Right cardiac atrium (tissue), 5 donors: ENCODE data around the gene SLC9A9. TPM values are rescaled to one million over a fixed set of nuclear protein-coding genes. Genes with fewer than 3 reads are reported as not detected.

Experiments
- ATAC-seq, 2 donors: fragments of 200-7000 bp; cut with Tn5 transposase; one replicate each; pipeline versions ENCODE4 v1.8.0 to v1.9.1; 2020; ENCODE audit warnings: moderate library complexity in 2 of 2, mild to moderate bottlenecking in 1 of 2
- DNase-seq, 3 donors: peaks; one replicate each; pipeline ENCODE4 v3.0.0-alpha.2; 2020
- H3K27ac ChIP-seq: one replicate; pipeline ENCODE4 v1.5.1; 2013; ENCODE audit warnings: mild to moderate bottlenecking, low read length, control low read depth, moderate library complexity
- H3K27me3 ChIP-seq: one replicate; pipeline ENCODE4 v1.6.1; 2013; ENCODE audit not compliant: control insufficient read depth, insufficient read depth
- H3K4me1 ChIP-seq: one replicate; pipeline ENCODE4 v1.6.1; 2013; ENCODE audit warnings: low read length; ENCODE audit not compliant: control insufficient read depth, insufficient read depth
- H3K4me3 ChIP-seq: one replicate; pipeline ENCODE4 v1.5.1; 2013; ENCODE audit warnings: low read length, control low read depth
- H3K9me3 ChIP-seq: one replicate; pipeline ENCODE4 v1.6.1; 2013; ENCODE audit warnings: low read length; ENCODE audit not compliant: control insufficient read depth
- WGBS: extraction: QIAGEN DNeasy Blood & Tissue Kit; methylation state at CpG from one replicate; pipeline ENCODE4 v1.1.7; 2013; 5-methylcytosine and 5-hydroxymethylcytosine counted together
- intact Hi-C, 4 donors: fragments of 100-400 bp; cut with DNase I; formaldehyde crosslinking; loops; one replicate each; pipeline versions ENCODE4 v1.11.0 to v1.14.0; 2022 to 2023
- polyA plus RNA-seq: library from polyadenylated mRNA; stranded (reverse); fragments of 200-250 nt; gene quantifications from one replicate; pipeline ENCODE4 v1.2.3, GENCODE V29; 2013
- total RNA-seq, 4 donors: library from RNA; stranded (reverse); fragmentation: NEBNext Ultra II Directional; extraction: Animal tissue kit (Norgen Biotek cat#: 25700); gene quantifications; one replicate each; pipeline ENCODE4 v1.2.1, GENCODE V29; 2021
- donor health status: healthy with polysubstance abuse.
- donor health status: DM: no; HTN: yes; CAD: no.
- donor health status: DM: no; HTN: no; CAD: no.
- donor health status: DM: no; HTN: yes; CAD: no; lungs with severe emphysema.
- donor health status: DM: yes; HTN: yes; CAD: no.

Gene SLC9A9
- total and polyA plus RNA-seq, 5 donors, result 3.6 to 14.9 (median 9.2) TPM

- Histone ChIP-seq H3K4me3 (no peak overlapping the region), H3K27ac (no peak overlapping the region), H3K9me3 (no peaks in the 10 kb centered on the region), H3K4me1 (no peaks in the 10 kb centered on the region), H3K27me3 (no peaks in the 10 kb centered on the region)
- WGBS, result 67% methylated on average over 3 of the region's 3 CpGs
- DNase-seq, result no peak
- intact Hi-C loops, result no loop called here
- ATAC-seq, result no peak
Observed at GRCh38 chr3:143502081-143502480, 346.2 kb downstream of the SLC9A9 start.

- WGBS, result 96% methylated on average over 3 of the region's 3 CpGs
- H3K27ac ChIP-seq, result no peak overlapping the region
- no peaks in the 10 kb centered on the region for H3K9me3 ChIP-seq
- no peak for DNase-seq
- H3K4me3 ChIP-seq, result no peak overlapping the region
- intact Hi-C loops, result no loop called here
- H3K4me1 ChIP-seq, result no peaks in the 10 kb centered on the region
- ATAC-seq, result no peak
- no peaks in the 10 kb centered on the region for H3K27me3 ChIP-seq
Observed at GRCh38 chr3:143497382-143497781, 350.9 kb downstream of the SLC9A9 start.

- intact Hi-C loops, result no loop called here
- no peaks in the 10 kb centered on the region for H3K4me1 ChIP-seq
- no peak for DNase-seq
- ATAC-seq, result no peak
- 45% methylated on average over 1 of the region's 1 CpG for WGBS
- H3K9me3 ChIP-seq, result no peaks in the 10 kb centered on the region
- H3K27me3 ChIP-seq, result no peaks in the 10 kb centered on the region
- H3K27ac ChIP-seq, result no peak overlapping the region
- no peak overlapping the region for H3K4me3 ChIP-seq
Observed at GRCh38 chr3:143496191-143496590, 352.1 kb downstream of the SLC9A9 start.

GRCh38 chr3:143495527-143495926, 352.7 kb downstream of the SLC9A9 start:
- H3K27me3 ChIP-seq, result no peaks in the 10 kb centered on the region
- DNase-seq (no peak), ATAC-seq (no peak)
- no peaks in the 10 kb centered on the region for H3K4me1 ChIP-seq
- H3K27ac ChIP-seq, result no peak overlapping the region
- no peak overlapping the region for H3K4me3 ChIP-seq
- intact Hi-C loops, result no loop called here
- no peaks in the 10 kb centered on the region for H3K9me3 ChIP-seq
- 70% methylated on average over 2 of the region's 2 CpGs for WGBS

GRCh38 chr3:143486611-143487010, 361.7 kb downstream of the SLC9A9 start:
- no peak for ATAC-seq
- H3K4me3 ChIP-seq, result no peak overlapping the region
- intact Hi-C loops, result no loop called here

DNA sequence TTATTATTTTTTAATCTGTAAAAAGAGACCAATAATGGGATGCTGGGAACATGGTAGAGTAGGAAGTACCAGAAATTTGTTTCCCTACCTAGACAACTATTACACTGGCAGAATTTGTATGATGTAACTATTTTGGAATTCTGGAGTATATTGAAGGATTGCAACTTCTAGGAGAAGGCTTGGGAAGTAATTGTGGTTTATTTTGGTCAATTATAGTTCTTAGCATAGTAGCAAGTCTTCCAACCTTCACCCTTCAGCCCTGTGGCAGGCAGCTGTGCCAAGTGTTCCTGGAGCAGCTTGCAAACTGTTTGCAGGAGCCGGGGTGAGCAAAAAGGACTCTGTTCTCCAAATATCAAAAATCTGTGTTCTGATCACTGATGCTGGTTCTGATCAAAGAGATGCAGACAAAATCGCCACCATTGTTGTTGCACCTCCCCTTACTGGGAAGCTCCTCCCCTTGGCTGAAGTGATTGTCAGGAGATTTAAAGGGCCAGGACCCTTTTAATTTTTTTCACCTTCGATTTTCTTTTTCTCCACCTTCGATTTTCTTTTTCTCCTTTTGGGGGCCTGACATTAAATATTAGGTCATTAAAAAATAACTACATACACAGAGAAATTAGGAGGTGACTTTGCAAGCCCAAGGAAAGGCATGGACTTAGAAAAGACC, 363.3 kb downstream of the SLC9A9 start:
- ATAC-seq (no peak), DNase-seq (no peak)
- Histone ChIP-seq H3K9me3 (no peaks in the 10 kb centered on the region), H3K27ac (no peak overlapping the region), H3K27me3 (no peaks in the 10 kb centered on the region), H3K4me3 (no peak overlapping the region), H3K4me1 (no peaks in the 10 kb centered on the region)
- WGBS, result 79% methylated on average over 4 of the region's 4 CpGs
- intact Hi-C loops, result no loop called here

More at GRCh38 chr3:143486611-143487010, 361.7 kb downstream of the SLC9A9 start:
- no peak for DNase-seq
- no peaks in the 10 kb centered on the region for H3K27me3 ChIP-seq
- H3K9me3 ChIP-seq, result no peaks in the 10 kb centered on the region
- H3K4me1 ChIP-seq, result no peaks in the 10 kb centered on the region
- H3K27ac ChIP-seq, result no peak overlapping the region

- DNase-seq (no peak), ATAC-seq (no peak)
- Histone ChIP-seq H3K9me3 (no peaks in the 10 kb centered on the region), H3K27ac (no peak overlapping the region), H3K27me3 (no peaks in the 10 kb centered on the region), H3K4me3 (no peak overlapping the region), H3K4me1 (no peaks in the 10 kb centered on the region)
- intact Hi-C loops, result no loop called here
Observed at GRCh38 chr3:143483214-143483613, 365.1 kb downstream of the SLC9A9 start.

DNA sequence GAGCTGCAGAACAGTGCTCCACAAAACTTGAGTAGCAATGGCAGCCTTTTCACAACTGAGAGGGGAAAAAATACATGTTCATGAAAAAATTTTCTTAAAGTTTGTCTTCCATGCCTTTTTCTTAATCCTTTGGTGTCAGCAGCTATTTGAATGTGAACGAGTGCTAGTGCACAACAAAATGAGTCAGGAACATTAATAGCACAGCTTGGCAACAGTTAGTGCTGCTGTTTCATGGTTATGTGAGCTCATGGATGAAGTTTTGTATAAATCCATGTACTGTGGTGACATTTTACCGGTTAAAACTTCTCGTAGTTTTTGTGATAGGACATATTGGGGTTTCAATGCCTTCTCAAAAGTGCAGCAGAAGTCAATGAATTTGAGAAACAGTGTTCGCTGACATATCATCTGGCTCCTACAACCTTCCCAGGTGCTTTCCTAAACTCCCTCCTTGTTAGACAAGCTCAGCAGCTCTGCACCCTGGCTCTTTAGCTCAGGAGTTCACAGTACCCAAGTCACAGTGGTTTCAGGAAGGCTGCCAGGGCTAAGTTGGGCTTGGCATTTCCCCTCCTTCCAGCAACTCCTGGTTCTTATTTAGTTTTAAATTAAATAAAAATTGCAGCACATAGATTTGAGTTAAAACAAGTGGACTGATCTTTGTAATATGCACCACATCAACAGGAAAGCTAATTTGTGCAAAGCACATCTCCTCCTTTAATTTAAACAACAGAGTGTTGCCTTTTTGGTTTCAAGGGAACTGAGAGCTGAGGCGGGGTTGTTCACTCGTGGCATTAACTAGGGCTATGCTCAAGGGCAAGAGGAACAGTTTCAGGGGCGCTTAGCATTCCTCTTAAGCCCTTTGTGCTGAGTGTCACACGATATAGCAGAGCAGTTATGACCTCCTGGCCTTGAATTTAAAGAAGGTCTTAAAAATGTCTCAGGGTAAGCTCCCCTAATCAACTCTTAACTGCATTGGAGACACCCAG, 365.9 kb downstream of the SLC9A9 start:
- intact Hi-C loops, result no loop called here
- no peak overlapping the region for H3K4me3 ChIP-seq
- ATAC-seq (no peak), DNase-seq (no peak)
- H3K4me1 ChIP-seq, result no peaks in the 10 kb centered on the region
- WGBS, result 87% methylated on average over 8 of the region's 8 CpGs
- H3K9me3 ChIP-seq, result no peaks in the 10 kb centered on the region
- H3K27ac ChIP-seq, result no peak overlapping the region
- H3K27me3 ChIP-seq, result no peaks in the 10 kb centered on the region

DNA sequence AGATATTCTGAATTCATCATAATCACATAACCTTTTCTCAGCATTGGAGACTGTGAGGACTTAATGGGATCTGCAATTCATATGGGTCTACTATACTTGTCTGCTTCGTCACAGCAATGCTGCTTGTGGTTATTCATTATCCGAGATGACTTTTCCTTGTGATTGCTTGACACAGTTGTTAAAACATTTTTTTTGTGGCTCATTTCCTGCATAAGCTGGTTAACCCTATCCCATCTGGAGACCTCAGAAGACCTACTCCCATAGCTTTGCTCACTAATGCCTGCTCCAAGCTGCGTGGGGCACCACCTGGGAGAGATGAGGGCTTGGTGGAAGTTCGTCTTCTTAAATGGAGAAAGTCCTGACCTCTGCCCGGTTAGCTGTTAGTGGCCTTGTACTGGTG, 367.9 kb downstream of the SLC9A9 start:
- 68% methylated on average over 5 of the region's 5 CpGs for whole genome bisulfite sequencing
- ATAC-seq, result no peak

GRCh38 chr3:143479727-143480126, 368.5 kb downstream of the SLC9A9 start:
- WGBS, result 92% methylated on average over 1 of the region's 1 CpG
- intact Hi-C loops, result no loop called here
- Histone ChIP-seq H3K27me3 (no peaks in the 10 kb centered on the region), H3K9me3 (no peaks in the 10 kb centered on the region), H3K4me3 (no peak overlapping the region), H3K27ac (no peak overlapping the region), H3K4me1 (no peaks in the 10 kb centered on the region)
- no peak for DNase-seq
- no peak for ATAC-seq

More for the DNA sequence above, 367.9 kb downstream of the SLC9A9 start:
- Histone ChIP-seq H3K9me3 (no peaks in the 10 kb centered on the region), H3K4me3 (no peak overlapping the region), H3K4me1 (no peaks in the 10 kb centered on the region), H3K27ac (no peak overlapping the region), H3K27me3 (no peaks in the 10 kb centered on the region)
- intact Hi-C loops, result no loop called here
- no peak for DNase-seq

DNA sequence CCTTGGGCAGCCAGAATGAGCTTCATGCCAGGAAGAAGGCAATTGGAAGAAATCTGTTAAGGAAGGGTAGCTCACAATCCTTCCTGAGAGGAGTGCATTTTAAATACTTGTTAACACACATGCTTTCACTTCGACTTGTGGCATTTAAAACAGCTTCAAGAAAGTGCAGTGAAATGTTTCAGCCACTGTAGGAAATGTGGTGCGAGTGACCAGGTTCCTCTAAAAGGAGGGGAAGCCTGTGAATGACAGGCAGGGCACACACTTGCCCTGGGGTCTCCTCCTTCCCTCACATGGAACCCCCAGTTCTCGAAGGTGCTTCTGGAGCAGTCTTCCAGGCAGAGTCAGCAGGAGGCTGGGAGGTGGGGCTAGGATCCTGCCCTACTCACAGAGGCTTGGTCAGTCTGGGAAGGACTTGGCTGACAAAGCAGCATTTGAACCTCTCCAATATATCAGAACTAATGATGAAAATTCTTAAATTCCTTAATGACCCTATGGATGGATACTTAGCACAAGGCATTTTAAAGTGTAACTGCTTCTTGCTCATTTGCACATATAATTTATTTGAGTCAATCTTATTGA, 370.1 kb downstream of the SLC9A9 start:
- ATAC-seq (peak in 1 of 2 donors; percentile 29), DNase-seq (no peak)
- no peaks in the 10 kb centered on the region for H3K27me3 ChIP-seq
- H3K9me3 ChIP-seq, result no peaks in the 10 kb centered on the region
- WGBS, result 69% methylated on average over 3 of the region's 3 CpGs
- intact Hi-C loops, result no loop called here
- H3K4me3 ChIP-seq, result no peak overlapping the region
- H3K27ac ChIP-seq, result no peak overlapping the region
- H3K4me1 ChIP-seq, result no peaks in the 10 kb centered on the region
